Uterus (tissue), 2 donors: Measurements from ENCODE around the gene GALNT18.

Source experiments
- POLR2A ChIP-seq, 2 donors: fragments of 450-650 bp; IDR thresholded peaks; one replicate each; pipeline ENCODE4 v1.6.1; 2016; ENCODE audit warnings: antibody characterized with exemption in 2 of 2, mild to moderate bottlenecking in 1 of 2, moderate library complexity in 1 of 2
- TF ChIP-seq, protein P1 (sequence below), 4 experiments: fragments of 200-600 bp in 2 of 4; fragments of 450-650 bp in 2 of 4; sonication (generic) in 2 of 4; IDR thresholded peaks; one replicate each; pipeline ENCODE4 v1.5.1; 2016 to 2019; ENCODE audit warnings: antibody characterized with exemption in 4 of 4, mild to moderate bottlenecking in 2 of 4, moderate library complexity in 1 of 4

DNA sequence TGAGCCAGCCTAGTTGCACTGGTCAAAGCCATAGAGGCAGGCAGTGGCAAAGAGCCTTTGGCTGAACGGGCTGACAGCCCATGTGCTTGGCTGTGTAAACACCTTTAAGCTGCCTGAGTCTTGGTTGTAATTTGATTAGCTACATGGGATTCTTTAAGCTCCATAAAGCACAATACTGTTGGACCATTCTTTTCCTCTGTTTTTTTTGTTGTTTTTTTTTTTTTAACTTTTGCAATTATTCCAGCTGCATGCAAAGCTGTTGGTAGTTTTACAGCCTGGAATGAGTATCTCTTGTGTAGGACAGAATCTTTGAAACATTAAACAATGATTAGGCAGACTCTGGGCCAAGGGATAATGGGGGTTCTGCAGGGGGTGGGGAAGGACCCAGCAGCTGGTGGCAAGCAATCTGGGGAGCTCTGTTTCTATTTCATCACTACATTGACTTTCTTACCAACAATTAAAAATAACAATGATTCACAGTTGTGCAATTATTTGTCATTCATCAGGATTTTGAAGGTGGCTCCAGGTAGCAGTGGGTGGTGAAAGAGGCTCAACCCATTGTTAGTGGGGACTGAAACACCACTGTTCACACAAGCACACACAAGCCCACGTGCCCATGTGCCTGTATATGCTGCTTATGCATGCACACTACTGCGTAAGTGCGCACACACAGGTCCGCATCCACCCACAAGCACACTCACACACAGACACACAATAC is 199.2 kb downstream of the GALNT18 start:
- TF ChIP-seq, protein P1, sequence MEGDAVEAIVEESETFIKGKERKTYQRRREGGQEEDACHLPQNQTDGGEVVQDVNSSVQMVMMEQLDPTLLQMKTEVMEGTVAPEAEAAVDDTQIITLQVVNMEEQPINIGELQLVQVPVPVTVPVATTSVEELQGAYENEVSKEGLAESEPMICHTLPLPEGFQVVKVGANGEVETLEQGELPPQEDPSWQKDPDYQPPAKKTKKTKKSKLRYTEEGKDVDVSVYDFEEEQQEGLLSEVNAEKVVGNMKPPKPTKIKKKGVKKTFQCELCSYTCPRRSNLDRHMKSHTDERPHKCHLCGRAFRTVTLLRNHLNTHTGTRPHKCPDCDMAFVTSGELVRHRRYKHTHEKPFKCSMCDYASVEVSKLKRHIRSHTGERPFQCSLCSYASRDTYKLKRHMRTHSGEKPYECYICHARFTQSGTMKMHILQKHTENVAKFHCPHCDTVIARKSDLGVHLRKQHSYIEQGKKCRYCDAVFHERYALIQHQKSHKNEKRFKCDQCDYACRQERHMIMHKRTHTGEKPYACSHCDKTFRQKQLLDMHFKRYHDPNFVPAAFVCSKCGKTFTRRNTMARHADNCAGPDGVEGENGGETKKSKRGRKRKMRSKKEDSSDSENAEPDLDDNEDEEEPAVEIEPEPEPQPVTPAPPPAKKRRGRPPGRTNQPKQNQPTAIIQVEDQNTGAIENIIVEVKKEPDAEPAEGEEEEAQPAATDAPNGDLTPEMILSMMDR (IDR thresholded peaks at IDR 0.05) = no peak
- no peak for TF ChIP-seq POLR2A (IDR thresholded peaks at IDR 0.05)
